ENCODE results near the gene TBATA. TPM values are rescaled to one million over a fixed set of nuclear protein-coding genes. Genes with fewer than 3 reads are reported as not detected.

TBATA gene
- total and polyA plus RNA-seq, 11 donors: not detected

DNA sequence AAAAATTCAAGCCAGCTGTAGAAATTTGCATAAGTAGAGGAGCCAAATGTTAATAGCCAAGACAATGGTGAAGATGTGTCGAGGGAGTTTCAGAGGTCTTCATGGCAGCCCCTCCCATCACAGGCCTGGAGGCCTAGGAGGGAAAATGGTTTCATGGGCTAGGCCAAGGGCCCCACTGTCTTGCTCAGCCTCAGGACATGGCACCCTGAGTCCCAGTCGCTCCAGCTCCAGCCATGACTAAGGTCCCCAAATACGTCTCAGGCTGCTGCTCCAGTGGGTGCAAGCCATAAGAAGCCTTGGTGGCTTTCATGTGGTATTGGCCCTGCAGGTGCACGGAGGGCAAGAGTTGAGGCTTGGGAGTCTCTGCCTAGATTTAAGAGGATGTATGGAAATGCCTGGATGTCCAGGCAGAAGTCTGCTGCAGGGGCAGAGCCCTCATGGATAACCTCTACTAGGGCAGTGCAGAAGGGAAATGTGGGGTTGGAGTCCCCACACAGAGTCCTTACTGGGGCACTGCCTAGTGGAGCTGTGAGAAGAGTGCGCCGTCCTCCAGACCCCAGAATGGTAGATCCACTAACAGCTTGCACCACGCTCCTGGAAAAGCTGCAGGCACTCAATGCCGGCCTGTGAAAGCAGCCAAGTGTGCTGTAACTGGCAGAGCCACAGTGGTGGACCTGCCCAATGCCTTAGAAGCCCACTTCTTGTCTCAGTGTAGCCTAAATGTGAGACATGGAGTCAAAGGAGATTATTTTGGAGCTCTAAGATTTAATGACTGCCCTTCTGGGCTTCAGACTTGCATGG lies 19.2 kb downstream of the TBATA start:
- WGBS, 4 donors: 96 to 97% (median 96%) methylated on average over 7 to 8 of the region's 8 CpGs
- no peak overlapping the region for H3K27ac ChIP-seq
- DNase-seq (peak in 1 of 5 donors; percentile 5), ATAC-seq (no peak)
- intact Hi-C loops (cut with DNase I): loop anchor here in 1 of 10 donors (10.0 kb wide), 1 partner anchor 301 kb away; no protein-coding TSS in a partner anchor
- H3K4me1 ChIP-seq: no peaks in the 10 kb centered on the region
- peaks cover 0 to 7% (median 0%) of the 10 kb centered on the region in 12 donors for H3K9me3 ChIP-seq
- no peak overlapping the region for H3K4me3 ChIP-seq
- TF ChIP-seq, protein P1, sequence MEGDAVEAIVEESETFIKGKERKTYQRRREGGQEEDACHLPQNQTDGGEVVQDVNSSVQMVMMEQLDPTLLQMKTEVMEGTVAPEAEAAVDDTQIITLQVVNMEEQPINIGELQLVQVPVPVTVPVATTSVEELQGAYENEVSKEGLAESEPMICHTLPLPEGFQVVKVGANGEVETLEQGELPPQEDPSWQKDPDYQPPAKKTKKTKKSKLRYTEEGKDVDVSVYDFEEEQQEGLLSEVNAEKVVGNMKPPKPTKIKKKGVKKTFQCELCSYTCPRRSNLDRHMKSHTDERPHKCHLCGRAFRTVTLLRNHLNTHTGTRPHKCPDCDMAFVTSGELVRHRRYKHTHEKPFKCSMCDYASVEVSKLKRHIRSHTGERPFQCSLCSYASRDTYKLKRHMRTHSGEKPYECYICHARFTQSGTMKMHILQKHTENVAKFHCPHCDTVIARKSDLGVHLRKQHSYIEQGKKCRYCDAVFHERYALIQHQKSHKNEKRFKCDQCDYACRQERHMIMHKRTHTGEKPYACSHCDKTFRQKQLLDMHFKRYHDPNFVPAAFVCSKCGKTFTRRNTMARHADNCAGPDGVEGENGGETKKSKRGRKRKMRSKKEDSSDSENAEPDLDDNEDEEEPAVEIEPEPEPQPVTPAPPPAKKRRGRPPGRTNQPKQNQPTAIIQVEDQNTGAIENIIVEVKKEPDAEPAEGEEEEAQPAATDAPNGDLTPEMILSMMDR (IDR thresholded peaks at IDR 0.05): no peak
- no peak for TF ChIP-seq POLR2A (IDR thresholded peaks at IDR 0.05)
- no peaks in the 10 kb centered on the region for H3K27me3 ChIP-seq
- H3K36me3 ChIP-seq: no peaks in the 10 kb centered on the region

DNA sequence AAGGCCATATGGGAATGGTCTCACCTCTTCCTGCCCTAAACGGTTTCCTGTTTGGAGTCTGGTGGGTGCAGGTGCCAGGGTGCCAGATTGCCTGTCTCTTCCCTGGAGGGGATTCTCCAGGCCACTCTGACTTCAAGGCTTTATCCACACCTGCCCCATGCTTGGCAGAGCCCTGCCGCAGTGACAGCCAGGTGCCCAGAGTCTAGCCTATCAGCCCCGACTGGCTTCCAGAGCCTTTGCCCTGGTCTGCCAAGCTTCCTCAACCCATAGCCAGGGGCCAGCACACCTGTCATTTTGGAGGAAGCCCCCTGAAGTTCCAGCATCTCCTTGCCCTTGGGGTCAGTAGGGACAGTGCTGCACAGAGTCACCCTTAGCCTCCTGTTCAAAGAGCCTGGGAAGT lies 21.6 kb downstream of the TBATA start:
- TF ChIP-seq, protein P1 (IDR thresholded peaks at IDR 0.05): no peak
- no peak for TF ChIP-seq POLR2A (IDR thresholded peaks at IDR 0.05)
- 71 to 80% (median 72%) methylated on average over 3 of the region's 3 CpGs; no CpG with 5 or more reads in 1 of the 4 donors for WGBS, 4 donors
- Histone ChIP-seq H3K4me1 (peaks cover 0 to 8% (median 0%) of the 10 kb centered on the region in 12 donors), H3K27ac (no peak overlapping the region), H3K27me3 (no peaks in the 10 kb centered on the region), H3K4me3 (no peak overlapping the region), H3K9me3 (peaks cover 0 to 7% (median 0%) of the 10 kb centered on the region in 12 donors), H3K36me3 (no peaks in the 10 kb centered on the region)
- intact Hi-C loops (cut with DNase I): loop anchor here in 5 of 10 donors (5.0 to 10.0 kb wide), 3 partner anchors 114 to 301 kb away; no protein-coding TSS in a partner anchor
- ATAC-seq (no peak), DNase-seq (no peak)

DNA sequence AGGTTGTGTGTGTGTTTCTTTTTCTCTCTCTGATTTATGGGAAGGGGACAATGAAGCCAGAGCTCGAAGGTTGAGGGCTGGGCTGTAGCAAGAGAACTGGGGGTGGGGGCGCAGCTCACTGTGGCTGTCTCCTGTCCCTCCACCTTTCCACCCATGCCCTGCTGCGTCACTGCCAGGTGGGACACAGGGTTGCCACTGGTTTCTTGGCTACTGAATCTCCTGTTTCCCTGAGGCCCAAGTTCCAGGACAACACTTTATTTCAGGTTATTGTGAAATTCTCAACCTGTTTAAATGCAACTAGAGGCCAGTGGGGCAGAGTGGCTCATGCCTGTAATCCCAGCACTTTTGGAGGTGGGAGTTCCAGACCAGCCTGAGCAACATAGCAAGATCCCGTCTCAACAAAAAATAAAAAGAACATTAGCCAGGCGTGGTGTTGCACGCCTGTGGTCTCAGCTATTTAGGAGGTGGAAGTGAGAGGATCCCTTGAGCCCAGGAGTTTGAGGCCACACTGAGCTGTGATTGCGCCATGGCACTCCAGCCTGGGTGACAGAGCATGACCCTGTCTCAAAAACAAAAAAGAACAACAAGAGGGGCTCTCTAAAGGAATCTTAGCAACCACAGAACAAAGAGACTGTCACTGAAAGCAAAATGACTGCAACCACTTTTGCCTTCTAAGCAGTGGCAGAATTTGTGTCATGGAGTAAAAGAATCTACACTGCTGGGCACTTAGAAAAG lies 22.6 kb downstream of the TBATA start:
- ATAC-seq (no peak), DNase-seq (no peak)
- H3K27me3 ChIP-seq: no peaks in the 10 kb centered on the region
- H3K36me3 ChIP-seq: no peaks in the 10 kb centered on the region
- intact Hi-C loops (cut with DNase I): loop anchor here in 5 of 10 donors (5.0 to 10.0 kb wide), 3 partner anchors 115 to 300 kb away; no protein-coding TSS in a partner anchor
- H3K4me1 ChIP-seq: peaks cover 0 to 8% (median 0%) of the 10 kb centered on the region in 12 donors
- 93 to 96% (median 93%) methylated on average over 7 of the region's 7 CpGs for WGBS, 4 donors
- TF ChIP-seq, protein P1 (IDR thresholded peaks at IDR 0.05): no peak
- TF ChIP-seq POLR2A (IDR thresholded peaks at IDR 0.05): no peak
- H3K27ac ChIP-seq: no peak overlapping the region
- H3K4me3 ChIP-seq: no peak overlapping the region
- peaks cover 0 to 7% (median 0%) of the 10 kb centered on the region in 12 donors for H3K9me3 ChIP-seq

Measured in heart left ventricle (tissue), 16 donors.